RCC 7860 (cell line): ENCODE results near the gene AKR7A2.
"Not testable (repeated sequence)": the region's sequence is repeated elsewhere in the genome, so short reads cannot be mapped to it uniquely, and the experiment has no call there.

Experiments
- DNase-seq: peaks from one replicate; pipeline ENCODE4 v3.0.0-alpha.2; 2015; ENCODE audit warnings: low spot score
- FAIRE-seq: peaks from 2 replicates; lab custom pipeline; 2012; peaks lifted over from hg19 to GRCh38; lab: Jason Lieb, UNC

AKR7A2 gene

DNA sequence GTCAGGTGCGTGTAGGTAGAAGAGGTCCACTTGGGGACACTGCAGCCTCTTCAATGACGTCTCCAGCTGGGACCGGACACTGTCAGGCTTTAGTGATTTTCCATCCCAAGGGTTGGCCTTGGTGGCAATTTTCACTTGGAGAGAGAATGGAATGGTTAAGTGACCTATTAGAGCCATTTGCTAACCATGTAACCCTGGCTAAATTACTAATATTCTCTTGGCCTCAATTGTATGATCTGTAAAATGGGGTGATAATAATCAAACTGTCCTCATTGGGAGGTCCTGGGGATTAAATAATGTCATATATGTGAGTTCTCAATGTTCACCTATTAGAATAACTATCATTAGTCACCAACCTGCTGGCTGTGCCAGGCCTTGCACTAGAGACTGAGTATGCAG lies 3.4 kb downstream of the AKR7A2 start:
- FAIRE-seq (no peak), DNase-seq (no peak)

DNA sequence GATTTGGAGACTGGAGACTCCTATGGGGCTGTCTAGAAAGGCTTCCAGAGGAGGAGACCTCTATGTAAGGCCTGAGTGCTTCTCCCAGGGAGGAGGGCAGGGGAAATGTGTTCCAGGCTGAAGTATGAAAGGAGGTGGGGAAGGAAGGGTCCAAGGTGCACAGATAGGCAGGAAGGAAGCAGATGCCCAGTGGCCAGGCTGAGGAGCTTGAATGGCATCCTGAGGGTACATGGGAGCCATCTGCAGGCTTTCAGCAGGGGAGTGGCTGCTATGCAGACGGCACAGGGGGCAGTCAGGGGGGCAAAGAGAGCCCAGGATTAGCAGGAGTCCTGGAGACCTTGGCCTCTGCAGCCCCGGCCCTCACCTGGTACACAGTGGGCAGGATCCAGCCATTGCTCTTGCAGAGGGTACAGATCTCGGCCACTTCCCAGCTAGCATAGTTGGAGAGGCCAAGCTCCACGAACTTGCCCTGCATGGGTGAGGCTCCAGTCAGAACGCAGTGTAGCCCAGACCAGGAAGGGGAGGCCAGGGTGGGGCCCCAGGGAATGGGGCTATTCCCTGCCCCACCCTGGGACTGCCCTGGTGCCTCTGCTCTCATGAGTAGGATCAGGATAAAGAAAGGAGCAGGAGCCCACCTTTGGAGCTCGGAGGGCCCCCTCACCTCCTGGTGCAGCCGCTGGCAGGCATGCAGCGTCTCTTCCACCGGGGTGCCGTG lies 4.0 kb downstream of the AKR7A2 start:
- no peak for FAIRE-seq
- DNase-seq: no peak

DNA sequence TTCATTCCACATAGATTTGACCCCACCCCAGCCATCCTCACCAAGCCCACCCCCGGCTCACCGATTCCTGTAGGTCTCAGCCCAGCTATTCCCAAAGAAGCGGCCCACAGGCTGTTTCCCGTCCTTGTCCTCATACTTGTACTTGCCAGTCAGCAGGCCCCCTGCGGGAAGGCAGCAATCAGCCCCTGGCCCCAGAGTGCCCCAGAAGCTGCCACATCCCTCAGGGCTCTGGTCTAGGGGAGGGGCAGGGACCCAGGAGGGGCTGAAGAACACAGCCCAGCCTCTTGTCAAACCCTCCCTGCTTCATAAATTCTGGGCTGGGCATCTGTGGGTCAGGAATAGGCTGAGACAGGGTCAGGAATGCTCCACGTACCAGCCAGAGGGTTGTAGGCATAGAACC lies 5.0 kb downstream of the AKR7A2 start:
- FAIRE-seq: no peak
- no peak for DNase-seq

DNA sequence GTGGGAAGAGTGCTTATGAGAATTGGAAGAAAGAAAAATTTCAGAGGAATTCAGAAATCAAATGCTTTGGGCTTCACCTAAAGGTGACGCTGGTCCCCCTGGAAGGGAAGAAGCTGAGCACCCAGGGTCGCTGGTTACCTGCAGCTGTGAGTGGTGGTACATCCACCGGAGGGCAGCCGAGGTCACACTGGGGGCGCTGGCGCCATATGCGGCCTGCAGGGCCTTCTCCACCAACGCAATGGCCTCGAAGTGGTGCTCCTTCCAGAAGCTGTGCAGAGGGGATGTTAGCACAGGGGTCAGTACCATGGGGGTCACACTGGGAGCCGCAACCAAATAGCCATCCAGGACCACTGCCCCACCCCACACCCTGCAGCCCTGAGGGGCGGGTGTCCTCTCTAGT lies 6.1 kb downstream of the AKR7A2 start:
- no peak for DNase-seq
- no peak for FAIRE-seq

DNA sequence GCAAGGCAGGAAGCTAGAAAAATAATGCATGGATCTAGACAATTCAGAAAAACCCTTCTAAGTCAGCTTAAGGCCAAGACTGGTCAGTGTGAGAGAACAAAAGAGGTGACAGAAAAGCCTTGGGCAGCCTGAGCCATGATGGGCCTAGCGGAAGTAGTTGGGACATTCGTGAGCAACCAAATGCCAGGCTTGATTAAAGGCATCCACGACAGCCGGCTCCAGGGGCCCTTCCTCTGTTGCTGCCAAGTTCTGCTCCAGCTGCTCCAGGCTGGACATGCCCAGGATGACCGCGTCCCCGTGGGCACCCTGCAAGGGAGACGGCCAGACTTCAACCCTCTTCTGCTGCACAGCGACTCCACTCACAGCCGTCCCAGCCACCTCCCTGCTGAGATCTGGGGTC lies 7.9 kb downstream of the AKR7A2 start:
- not testable (repeated sequence) for FAIRE-seq

DNA sequence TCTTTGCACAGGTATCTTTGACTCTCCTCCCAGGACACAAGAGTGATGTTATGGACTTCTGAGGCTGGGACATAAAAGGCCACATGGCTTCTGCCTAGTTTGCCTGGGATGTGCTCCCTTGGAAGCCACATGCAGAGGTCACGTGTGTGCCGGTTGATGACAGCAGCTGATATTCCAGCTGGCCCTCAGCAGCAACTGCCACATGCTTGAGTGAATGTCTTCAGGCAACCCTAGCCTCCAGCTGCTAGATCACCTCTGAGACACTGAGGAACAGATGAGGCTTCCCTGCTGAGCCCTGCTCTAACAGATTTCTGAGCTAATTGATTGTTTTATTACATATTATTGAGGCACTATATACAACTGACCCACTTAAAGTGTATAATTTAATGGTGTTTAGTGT lies 11.7 kb downstream of the AKR7A2 start:
- FAIRE-seq: no peak

More for the DNA sequence above, 7.9 kb downstream of the AKR7A2 start:
- DNase-seq: not testable (repeated sequence)

DNA sequence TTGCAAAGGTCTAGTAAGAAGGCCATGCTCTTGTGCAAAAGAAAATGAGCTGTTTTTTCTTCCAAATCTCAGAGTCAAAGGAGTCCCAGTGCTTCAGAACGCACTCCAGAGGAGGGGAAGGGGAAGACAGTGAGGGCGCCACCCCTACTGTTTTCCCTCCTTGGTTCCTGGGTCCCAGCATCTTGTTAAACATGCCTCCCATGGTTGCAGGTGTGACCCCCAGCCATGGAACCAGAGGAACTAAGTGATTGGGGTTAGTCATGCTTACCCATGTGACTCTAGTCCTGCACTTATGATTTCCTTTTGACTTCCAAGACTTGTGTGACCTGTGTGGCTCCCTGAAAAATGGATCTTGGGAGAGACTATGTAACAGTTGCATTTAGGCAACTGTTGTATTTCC lies 17.3 kb downstream of the AKR7A2 start:
- DNase-seq (no peak), FAIRE-seq (no peak)

More for the DNA sequence above, 11.7 kb downstream of the AKR7A2 start:
- no peak for DNase-seq

DNA sequence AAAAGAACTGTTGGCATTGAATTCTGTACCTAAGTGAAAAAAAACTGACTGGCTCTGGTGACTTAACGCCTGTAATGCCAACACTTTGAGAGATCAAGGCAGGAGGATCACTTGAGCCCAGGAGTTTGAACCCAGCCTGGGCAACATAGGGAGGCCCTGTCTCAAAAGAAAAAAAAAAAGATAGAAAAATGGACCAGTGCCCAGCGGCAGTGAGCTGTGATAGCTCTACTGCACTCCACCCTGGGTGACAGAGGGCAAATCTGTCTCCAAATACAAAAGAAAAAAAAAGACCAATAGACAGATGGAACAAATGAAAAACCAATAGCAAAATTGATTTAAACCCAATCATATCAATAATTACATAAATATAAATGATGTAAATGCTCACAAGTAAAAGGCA lies 22.7 kb downstream of the AKR7A2 start:
- FAIRE-seq (no peak), DNase-seq (no peak)

DNA sequence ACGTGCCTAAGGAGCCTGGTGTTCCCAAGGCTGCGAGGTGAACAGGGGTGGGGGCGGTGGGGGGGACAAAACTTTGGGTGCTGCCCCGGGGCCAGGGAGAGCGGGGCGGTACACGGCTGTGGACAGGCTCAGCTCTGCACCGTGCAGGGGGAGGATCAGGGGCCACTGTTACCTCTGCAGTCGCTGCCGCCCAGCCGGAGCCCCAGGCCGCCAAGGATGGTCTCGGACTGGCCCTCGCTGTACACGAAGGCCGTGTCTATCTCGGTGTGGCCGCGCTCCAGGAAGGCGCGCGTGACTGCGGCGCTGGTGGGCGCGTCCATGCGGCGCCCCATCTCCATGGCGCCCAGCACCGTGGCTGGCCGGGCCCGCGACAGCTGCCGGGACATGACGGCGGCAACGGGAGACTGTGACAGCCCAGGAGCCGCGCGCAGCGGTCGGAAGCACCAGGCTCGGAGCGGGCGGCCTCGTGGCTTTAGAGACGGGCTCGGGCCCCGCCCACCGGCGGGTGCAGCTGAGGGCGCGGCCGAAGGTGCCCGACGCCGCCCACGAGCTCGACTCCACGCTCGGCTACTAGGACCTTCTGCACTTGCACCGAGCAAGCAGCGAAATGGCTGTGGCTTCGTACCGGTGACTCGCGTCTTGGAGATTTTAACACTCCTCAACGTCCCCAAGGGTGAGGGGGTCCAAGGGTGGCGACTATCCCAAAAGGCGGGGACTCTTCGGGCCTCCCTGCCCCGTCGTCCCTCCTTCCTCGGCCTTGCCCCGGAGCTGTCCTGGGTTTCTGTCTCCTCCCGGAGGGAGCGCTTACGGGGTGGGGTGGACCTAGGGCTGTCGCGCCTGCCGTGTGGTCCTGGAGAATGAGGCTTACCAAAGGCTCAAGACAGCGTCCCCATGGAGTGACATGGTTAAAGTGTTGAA lies 23.4 kb downstream of the AKR7A2 start, which contains the start of gene AKR7A3:
AKR7A3 (minus strand) TSS at position 447 of the 918 bp plus-strand sequence; CDS start at position 386, 61 bp downstream.
- not testable (repeated sequence) for DNase-seq, FAIRE-seq

DNA sequence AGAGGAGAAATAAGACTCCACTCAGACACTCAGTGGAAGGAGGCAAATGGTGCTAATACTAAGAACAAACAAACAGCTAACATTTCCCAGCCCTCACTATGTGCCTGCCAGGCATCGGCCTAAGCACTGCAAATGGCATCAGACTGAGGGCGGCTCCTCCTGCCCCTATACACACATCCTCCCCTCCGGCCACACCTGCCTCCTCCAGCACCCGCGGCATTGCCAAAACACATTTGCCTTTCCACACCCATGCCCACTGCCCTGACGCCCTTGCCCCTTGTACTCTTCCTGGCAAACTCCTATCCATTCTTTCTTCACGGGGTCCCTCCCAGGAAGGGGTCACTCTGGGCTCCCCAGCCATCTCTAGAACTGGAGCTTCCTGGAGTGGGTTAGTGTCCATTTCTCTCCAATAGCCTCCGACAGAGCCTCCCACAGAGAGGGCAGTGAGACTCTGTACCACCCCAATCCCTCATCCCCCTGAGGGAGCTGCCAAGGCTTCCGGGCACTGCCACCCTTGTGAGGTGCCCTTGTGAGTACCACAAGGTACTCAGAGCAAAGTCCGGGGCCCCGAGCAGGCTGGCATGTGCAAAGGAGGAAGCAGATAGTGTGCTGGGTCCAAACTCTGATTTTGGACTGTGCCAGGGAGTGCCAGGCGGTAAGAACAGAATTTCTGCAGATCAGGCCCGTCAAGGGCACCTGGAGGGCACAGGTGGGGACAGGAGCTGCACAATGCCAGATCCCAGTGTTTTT lies 24.3 kb downstream of the AKR7A2 start:
- DNase-seq (no peak), FAIRE-seq (no peak)

DNA sequence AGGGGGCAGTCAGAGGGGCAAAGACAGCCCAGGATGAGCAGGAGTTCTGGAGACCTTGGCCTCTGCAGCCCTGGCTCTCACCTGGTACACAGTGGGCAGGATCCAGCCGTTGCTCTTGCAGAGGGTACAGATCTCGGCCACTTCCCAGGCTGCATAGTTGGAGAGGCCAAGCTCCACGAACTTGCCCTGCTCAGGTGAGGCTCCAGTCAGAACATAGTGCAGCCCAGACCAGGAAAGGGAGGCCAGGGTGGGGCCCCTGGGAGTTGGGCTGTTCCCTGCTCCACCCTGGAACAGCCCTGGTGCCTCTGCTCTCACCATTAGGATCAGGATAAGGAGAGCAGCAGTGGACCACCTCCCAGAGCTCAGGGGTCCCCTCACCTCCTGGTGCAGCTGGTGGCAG lies 26.1 kb downstream of the AKR7A2 start:
- DNase-seq, FAIRE-seq: not testable (repeated sequence)

DNA sequence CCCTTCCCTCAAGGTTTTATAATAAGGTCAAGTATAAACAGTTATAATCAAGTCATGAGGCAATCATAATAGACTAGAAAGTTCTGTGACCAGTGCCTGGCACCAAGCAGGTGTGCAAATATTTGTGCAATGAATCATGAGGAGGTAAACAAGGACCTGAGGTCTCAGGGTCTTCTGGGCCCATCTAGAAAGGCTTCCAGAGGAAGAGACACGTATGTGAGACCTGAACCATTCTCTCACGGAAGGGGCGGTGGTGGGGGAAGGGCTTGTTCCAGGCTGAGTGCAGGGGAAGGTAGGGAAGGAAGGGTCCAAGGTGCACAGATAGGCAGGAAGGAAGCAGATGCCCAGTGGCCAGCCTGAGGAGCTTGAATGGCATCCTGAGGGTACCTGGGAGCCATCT lies 26.6 kb downstream of the AKR7A2 start:
- DNase-seq, FAIRE-seq: not testable (repeated sequence)

DNA sequence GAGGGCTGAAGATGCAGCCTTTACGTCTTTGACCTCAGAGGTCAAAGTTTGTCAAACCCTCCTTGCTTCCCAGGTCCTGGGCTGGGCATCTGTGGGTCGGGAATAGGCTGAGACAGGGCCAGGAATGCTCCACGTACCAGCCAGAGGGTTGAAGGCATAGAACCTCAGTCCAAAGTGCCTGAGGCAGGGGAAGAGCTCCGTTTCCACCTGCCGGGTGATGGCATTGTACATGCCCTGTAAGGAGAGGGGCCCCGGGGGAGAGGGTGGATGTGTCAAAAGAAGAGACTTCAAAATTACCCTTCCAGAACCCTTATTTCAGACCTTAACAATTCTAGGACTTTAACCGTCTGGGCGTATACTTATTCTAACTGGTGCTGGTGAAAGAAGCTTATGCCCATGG lies 27.1 kb downstream of the AKR7A2 start:
- FAIRE-seq (no peak), DNase-seq (no peak)

DNA sequence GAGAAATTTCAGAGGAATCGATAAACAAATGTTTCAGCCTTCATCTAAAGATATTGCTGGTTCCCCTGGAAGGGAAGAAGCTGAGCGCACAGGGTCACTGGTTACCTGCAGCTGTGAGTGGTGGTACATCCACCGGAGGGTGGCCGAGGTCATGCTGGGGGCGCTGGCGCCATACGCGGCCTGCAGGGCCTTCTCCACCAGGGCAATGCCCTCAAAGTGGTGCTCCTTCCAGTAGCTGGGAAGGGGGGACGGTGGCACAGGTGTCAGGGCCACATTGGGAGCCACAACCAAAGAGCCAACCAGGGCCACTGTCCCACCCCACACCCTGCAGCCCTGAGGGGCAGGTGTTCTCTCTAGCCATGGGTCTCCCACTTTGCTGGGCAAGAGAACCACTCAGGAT lies 28.1 kb downstream of the AKR7A2 start:
- no peak for DNase-seq
- FAIRE-seq: no peak

DNA sequence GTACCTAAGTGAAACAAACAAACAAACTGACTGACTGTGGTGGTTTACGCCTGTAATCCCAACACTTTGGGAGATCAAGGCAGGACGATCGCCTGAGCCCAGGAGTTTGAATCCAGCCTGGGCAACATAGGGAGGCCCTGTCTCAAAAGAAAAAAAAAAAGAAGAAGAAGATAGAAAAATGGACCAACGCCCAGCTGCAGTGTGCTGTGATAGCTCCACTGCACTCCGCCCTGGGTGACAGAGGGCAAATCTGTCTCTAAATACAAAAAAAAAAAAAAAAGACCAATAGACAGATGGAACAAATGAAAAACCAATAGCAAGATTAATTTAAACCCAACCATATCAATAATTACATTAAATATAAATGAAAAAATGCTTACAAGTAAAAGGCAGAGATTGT lies 37.3 kb downstream of the AKR7A2 start:
- DNase-seq (no peak), FAIRE-seq (no peak)

DNA sequence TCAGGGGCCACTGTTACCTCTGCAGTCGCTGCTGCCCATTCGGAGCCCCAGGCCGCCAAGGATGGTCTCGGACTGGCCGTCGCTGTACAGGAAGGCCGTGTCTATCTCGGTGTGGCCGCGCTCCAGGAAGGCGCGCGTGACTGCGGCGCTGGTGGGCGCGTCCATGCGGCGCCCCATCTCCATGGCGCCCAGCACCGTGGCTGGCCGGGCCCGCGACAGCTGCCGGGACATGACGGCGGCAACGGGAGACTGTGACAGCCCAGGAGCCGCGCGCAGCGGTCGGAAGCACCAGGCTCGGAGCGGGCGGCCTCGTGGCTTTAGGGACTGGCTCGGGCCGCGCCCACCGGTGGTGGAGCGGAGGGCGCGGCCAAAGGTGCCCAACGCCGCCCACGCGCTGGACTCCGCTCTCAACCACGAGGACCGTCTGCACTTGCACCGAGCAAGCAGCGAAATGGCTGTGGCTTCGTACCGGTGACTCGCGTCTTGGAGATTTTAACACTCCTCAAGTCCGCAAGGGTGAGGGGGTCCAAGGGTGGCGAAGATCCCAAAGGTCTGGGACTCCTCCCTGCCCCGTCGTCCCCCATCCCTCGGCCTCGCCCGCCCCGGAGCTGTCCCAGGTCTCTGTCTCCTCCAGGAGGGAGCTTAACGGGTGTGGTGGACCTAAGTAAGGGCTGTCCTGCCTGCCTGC lies 38.0 kb downstream of the AKR7A2 start:
- FAIRE-seq, DNase-seq: not testable (repeated sequence)

DNA sequence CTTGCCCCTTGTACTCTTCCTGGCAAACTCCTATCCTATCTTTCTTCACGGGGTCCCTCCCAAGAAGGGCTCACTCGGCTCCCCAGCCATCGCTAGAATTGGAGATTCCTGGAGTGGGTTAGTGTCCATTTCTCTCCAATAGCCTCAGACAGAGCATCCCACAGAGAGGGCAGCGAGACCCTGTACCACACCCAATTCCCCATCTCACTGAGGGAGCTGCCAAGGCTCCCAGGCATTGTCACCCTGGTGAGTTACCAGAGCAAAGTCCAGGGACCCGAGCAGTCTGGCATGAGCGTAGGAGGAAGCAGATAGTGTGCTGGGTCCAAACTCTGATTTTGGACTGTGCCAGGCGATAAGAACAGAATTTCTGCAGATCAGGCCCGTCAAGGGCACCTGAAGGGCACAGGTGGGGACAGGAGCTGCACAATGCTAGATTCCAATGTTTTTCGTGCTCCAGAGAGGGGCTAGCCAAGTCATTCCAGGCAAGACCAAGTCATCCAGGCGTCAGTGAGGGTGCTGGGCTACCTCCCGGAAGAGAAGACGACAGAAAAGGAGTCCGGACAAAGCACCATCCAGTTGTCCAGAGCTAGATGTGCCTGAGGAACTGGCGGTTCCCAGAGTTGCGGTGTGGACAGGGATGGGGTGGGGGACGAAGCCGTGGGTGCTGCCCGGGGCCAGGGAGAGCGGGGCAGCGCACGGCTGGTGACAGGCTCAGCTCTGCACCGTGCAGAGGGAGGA lies 38.7 kb downstream of the AKR7A2 start:
- no peak for DNase-seq
- FAIRE-seq: no peak

DNA sequence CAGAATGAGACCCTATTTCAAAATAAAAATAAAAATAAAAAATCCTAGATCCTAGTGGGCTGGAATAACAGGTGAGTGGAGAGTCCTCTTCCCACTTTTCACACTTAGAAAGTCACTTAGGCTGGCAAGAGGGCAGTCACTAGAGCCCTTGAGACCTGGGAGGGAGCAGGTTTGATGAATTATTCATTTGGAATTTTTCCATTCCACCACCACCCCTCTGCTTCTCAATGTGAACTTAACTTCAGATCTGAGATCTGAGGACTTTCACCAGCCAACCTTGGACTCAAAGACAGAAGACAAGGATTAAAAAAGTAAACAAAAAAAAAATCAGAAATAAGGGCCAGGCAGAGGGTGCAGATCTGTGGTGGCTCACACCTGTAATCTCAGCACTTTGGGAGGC lies 39.9 kb downstream of the AKR7A2 start:
- FAIRE-seq (no peak), DNase-seq (no peak)

DNA sequence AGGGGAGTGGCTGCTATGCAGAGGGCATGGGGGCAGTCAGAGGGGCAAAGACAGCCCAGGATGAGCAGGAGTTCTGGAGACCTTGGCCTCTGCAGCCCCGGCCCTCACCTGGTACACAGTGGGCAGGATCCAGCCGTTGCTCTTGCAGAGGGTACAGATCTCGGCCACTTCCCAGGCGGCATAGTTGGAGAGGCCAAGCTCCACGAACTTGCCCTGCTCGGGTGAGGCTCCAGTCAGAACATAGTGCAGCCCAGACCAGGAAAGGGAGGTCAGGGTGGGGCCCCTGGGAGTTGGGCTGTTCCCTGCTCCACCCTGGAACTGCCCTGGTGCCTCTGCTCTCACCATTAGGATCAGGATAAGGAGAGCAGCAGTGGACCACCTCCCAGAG lies 41.6 kb downstream of the AKR7A2 start:
- DNase-seq, FAIRE-seq: not testable (repeated sequence)
